Liver (tissue), 3 donors: Measurements from ENCODE around the gene GTPBP8.

ENCODE experiments used
- HNF4G ChIP-seq: IDR thresholded peaks from 2 replicates; pipeline ENCODE4 v1.6.1; 2016; ENCODE audit warnings: antibody characterized with exemption
- TF ChIP-seq, protein P1 (sequence below): fragments of 150-350 bp; IDR thresholded peaks from 2 replicates; pipeline ENCODE4 v1.5.1; 2017; ENCODE audit warnings: improper control_type of control experiment, low read depth, low read length; ENCODE audit not compliant: missing input control
- donor health status: healthy.
- donor health status: healthy.

DNA sequence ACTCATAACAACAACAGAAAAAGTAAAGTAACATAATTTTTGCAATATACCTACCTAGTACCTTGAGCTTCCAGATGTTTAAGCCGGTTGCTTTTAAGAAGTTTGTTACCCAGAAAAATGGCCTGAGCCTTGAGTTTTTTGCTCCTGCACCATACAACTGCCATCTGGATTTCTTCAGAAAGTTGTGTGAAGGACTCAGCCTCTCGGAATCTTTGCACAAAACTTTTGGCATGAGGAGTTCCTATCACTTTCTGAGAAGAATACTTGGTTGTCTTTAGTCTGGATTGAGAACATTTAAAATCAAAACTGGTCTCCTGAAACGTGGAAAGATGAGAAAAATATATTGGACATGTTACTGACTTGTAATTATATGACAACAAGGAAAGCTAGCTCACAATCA, 17.3 kb downstream of the GTPBP8 start:
- TF ChIP-seq, protein P1, sequence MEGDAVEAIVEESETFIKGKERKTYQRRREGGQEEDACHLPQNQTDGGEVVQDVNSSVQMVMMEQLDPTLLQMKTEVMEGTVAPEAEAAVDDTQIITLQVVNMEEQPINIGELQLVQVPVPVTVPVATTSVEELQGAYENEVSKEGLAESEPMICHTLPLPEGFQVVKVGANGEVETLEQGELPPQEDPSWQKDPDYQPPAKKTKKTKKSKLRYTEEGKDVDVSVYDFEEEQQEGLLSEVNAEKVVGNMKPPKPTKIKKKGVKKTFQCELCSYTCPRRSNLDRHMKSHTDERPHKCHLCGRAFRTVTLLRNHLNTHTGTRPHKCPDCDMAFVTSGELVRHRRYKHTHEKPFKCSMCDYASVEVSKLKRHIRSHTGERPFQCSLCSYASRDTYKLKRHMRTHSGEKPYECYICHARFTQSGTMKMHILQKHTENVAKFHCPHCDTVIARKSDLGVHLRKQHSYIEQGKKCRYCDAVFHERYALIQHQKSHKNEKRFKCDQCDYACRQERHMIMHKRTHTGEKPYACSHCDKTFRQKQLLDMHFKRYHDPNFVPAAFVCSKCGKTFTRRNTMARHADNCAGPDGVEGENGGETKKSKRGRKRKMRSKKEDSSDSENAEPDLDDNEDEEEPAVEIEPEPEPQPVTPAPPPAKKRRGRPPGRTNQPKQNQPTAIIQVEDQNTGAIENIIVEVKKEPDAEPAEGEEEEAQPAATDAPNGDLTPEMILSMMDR = no peak
- TF ChIP-seq HNF4G = no peak
